Measurements from ENCODE around the gene EDC3. TPM values are rescaled to one million over a fixed set of nuclear protein-coding genes. Genes with fewer than 3 reads are reported as not detected.

EDC3 gene
- total RNA-seq, 1 experiment from 2014 or later = 62.6 TPM

DNA sequence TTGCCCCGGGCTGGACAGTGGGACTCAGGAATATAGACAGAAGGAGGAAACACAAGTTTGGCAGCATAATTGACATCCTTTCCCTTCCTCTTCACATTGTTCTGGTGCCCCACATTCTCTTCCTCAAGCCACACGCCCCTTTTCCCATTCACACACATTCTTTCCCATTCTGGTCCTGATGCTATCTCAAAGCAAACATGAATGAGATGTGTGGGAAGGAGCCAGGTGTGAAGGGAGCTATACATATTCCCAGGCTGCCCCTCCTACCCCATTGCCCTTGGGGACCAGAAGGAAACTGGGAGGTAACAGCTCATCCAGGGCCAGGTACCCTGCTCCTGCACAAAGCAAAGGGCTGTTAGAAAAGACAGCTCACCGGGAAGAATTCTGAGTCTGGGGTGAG, 103.6 kb downstream of the EDC3 start:
- Histone ChIP-seq H3K4me3 (ENCODE audit: low read depth, low read length, poor library complexity, severe bottlenecking) (no peak overlapping the region), H3K36me3 (ENCODE audit: insufficient read depth, low read length, poor library complexity, severe bottlenecking) (peaks cover 4% of the 10 kb centered on the region), H3K27ac (ENCODE audit: low read depth, low read length, poor library complexity, severe bottlenecking) (no peak overlapping the region), H3K27me3 (replicated peaks; ENCODE audit: insufficient read depth, low read depth, low read length, poor library complexity) (no peaks in the 10 kb centered on the region), H3K9me3 (ENCODE audit: low read depth, low read length, poor library complexity, severe bottlenecking) (no peaks in the 10 kb centered on the region), H3K4me1 (ENCODE audit: insufficient read depth, low read length, poor library complexity, severe bottlenecking) (peaks cover 10% of the 10 kb centered on the region)
- BruUV-seq (replicated peaks) = no TSS peak
- POLR2A ChIA-PET (ENCODE audit: low non-redundant PET) = no interaction called here
- TF ChIP-seq EZH2 (IDR thresholded peaks at IDR 0.05; ENCODE audit: borderline replicate concordance, low read depth, low read length, poor library complexity, severe bottlenecking) (no peak), CTCF (conservative IDR thresholded peaks at IDR 0.05; ENCODE audit: low read depth, low read length) (no peak)
- DNase-seq (ENCODE audit: low spot score) = no peak
- intact Hi-C loops (cut with micrococcal nuclease; ENCODE audit: unreplicated experiment) = no loop called here
- CTCF ChIA-PET = no interaction called here

DNA sequence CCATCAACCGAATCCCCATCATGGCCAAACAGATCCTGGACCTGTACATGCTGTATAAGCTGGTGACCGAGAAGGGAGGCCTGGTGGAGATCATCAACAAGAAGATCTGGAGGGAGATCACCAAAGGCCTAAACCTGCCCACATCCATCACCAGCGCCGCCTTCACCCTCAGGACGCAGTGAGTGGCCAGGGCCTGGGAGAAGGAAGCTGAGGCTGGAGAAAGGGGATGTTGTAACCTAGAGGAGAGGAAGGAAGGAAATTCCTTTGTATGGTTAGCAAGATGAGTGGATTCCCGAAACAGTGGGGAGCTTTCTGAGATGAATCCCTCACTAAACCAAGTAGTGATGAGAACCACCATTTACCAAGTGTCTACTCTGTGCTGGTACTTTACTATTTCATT, 106.0 kb downstream of the EDC3 start:
- no TSS peak for BruUV-seq (replicated peaks)
- Histone ChIP-seq H3K27me3 (replicated peaks; ENCODE audit: insufficient read depth, low read depth, low read length, poor library complexity) (no peaks in the 10 kb centered on the region), H3K4me3 (ENCODE audit: low read depth, low read length, poor library complexity, severe bottlenecking) (no peak overlapping the region), H3K9me3 (ENCODE audit: low read depth, low read length, poor library complexity, severe bottlenecking) (no peaks in the 10 kb centered on the region), H3K36me3 (ENCODE audit: insufficient read depth, low read length, poor library complexity, severe bottlenecking) (peaks cover 4% of the 10 kb centered on the region), H3K27ac (ENCODE audit: low read depth, low read length, poor library complexity, severe bottlenecking) (peak overlapping the region; percentile 29), H3K4me1 (ENCODE audit: insufficient read depth, low read length, poor library complexity, severe bottlenecking) (peaks cover 10% of the 10 kb centered on the region)
- POLR2A ChIA-PET (ENCODE audit: low non-redundant PET) = no interaction called here
- CTCF ChIA-PET = no interaction called here
- intact Hi-C loops (cut with micrococcal nuclease; ENCODE audit: unreplicated experiment) = no loop called here
- no peak for DNase-seq (ENCODE audit: low spot score)
- no peak for TF ChIP-seq EZH2 (IDR thresholded peaks at IDR 0.05; ENCODE audit: borderline replicate concordance, low read depth, low read length, poor library complexity, severe bottlenecking)
- no peak for TF ChIP-seq CTCF (conservative IDR thresholded peaks at IDR 0.05; ENCODE audit: low read depth, low read length)

- ChIA-PET POLR2A (ENCODE audit: low non-redundant PET) (no interaction called here), CTCF (no interaction called here)
- BruUV-seq (replicated peaks) = no TSS peak
- no peak overlapping the region for H3K27ac ChIP-seq (ENCODE audit: low read depth, low read length, poor library complexity, severe bottlenecking)
- intact Hi-C loops (cut with micrococcal nuclease; ENCODE audit: unreplicated experiment) = no loop called here
- H3K9me3 ChIP-seq (ENCODE audit: low read depth, low read length, poor library complexity, severe bottlenecking) = no peaks in the 10 kb centered on the region
- no peaks in the 10 kb centered on the region for H3K27me3 ChIP-seq (replicated peaks; ENCODE audit: insufficient read depth, low read depth, low read length, poor library complexity)
- no peak for TF ChIP-seq CTCF (conservative IDR thresholded peaks at IDR 0.05; ENCODE audit: low read depth, low read length)
- no peak for TF ChIP-seq EZH2 (IDR thresholded peaks at IDR 0.05; ENCODE audit: borderline replicate concordance, low read depth, low read length, poor library complexity, severe bottlenecking)
- H3K4me3 ChIP-seq (ENCODE audit: low read depth, low read length, poor library complexity, severe bottlenecking) = no peak overlapping the region
- H3K4me1 ChIP-seq (ENCODE audit: insufficient read depth, low read length, poor library complexity, severe bottlenecking) = peaks cover 10% of the 10 kb centered on the region
- no peaks in the 10 kb centered on the region for H3K36me3 ChIP-seq (ENCODE audit: insufficient read depth, low read length, poor library complexity, severe bottlenecking)
- no peak for DNase-seq (ENCODE audit: low spot score)
Observed at GRCh38 chr15:74585857-74586256, 110.0 kb downstream of the EDC3 start.

All from A673 (cell line).